HL-60 (cell line): ENCODE results near the gene TCEA2.

ENCODE experiments used
- CTCF ChIP-seq: IDR thresholded peaks from one replicate; pipeline ENCODE4 v1.5.1; 2011; ENCODE audit warnings: low read length, control low read depth, inconsistent platforms; ENCODE audit not compliant: insufficient read depth
- POLR2AphosphoS5 ChIP-seq: IDR thresholded peaks from 2 replicates; pipeline ENCODE4 v1.6.1; 2012; ENCODE audit warnings: low read depth
- REST ChIP-seq: IDR thresholded peaks from 2 replicates; pipeline ENCODE4 v1.6.1; 2012; ENCODE audit warnings: low read depth; ENCODE audit not compliant: insufficient replicate concordance

GRCh38 chr20:64110411-64111068 lies 47.5 kb downstream of the TCEA2 start:
- TF ChIP-seq REST, result no peak
- TF ChIP-seq CTCF, result no peak
- no peak for TF ChIP-seq POLR2AphosphoS5
